C4-2B (cell line): ENCODE data around the gene GALNT7.

Source experiments
- ZFX ChIP-seq: fragments of 450-650 bp; IDR thresholded peaks from 2 replicates; pipeline ENCODE4 v1.6.1; 2017
- TF ChIP-seq, protein P1 (sequence below): fragments of 450-650 bp; conservative IDR thresholded peaks from 2 replicates; pipeline ENCODE4 v1.5.1; 2017; ENCODE audit warnings: mild to moderate bottlenecking

DNA sequence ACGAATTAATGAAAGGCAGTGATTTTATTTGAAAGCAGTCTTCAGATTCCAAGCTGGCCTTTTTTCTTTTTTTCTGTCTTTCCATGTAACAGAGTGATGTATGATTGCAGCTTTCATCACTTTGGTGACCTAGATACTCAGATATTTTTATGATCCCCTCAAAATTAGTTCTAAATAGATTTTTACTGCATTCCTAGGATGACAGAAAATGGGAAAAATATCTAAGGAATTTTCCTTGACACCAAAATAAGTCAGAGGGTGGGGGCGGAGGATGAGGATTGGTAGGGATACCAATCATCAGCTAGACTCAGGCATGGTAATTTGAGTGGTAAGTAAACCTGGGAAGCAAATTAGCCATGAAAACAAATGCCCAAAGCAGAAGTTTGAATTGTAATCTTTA is 177.5 kb downstream of the GALNT7 start:
- TF ChIP-seq, protein P1, sequence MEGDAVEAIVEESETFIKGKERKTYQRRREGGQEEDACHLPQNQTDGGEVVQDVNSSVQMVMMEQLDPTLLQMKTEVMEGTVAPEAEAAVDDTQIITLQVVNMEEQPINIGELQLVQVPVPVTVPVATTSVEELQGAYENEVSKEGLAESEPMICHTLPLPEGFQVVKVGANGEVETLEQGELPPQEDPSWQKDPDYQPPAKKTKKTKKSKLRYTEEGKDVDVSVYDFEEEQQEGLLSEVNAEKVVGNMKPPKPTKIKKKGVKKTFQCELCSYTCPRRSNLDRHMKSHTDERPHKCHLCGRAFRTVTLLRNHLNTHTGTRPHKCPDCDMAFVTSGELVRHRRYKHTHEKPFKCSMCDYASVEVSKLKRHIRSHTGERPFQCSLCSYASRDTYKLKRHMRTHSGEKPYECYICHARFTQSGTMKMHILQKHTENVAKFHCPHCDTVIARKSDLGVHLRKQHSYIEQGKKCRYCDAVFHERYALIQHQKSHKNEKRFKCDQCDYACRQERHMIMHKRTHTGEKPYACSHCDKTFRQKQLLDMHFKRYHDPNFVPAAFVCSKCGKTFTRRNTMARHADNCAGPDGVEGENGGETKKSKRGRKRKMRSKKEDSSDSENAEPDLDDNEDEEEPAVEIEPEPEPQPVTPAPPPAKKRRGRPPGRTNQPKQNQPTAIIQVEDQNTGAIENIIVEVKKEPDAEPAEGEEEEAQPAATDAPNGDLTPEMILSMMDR: no peak
- TF ChIP-seq ZFX: no peak
